Lower lobe of right lung (tissue), 2 donors: ENCODE data around the gene COMMD4. TPM values are rescaled to one million over a fixed set of nuclear protein-coding genes. Genes with fewer than 3 reads are reported as not detected.
"Not testable (repeated sequence)": the region's sequence is repeated elsewhere in the genome, so short reads cannot be mapped to it uniquely, and the experiment has no call there.

ENCODE experiments used
- ATAC-seq, 2 donors: fragments of 200-7000 bp; cut with Tn5 transposase; one replicate each; pipeline ENCODE4 v1.9.1; 2020 to 2022; ENCODE audit warnings: mild to moderate bottlenecking in 2 of 2, moderate library complexity in 2 of 2
- DNase-seq: peaks from one replicate; pipeline ENCODE4 v3.0.0-alpha.2; 2020
- H3K27ac ChIP-seq: fragments of 200-600 bp; one replicate; pipeline ENCODE4 v1.8.0; 2022
- H3K27me3 ChIP-seq: fragments of 200-600 bp; one replicate; pipeline ENCODE4 v1.8.0; 2022; ENCODE audit warnings: low read depth
- H3K36me3 ChIP-seq: fragments of 200-600 bp; one replicate; pipeline ENCODE4 v1.8.0; 2022; ENCODE audit warnings: mild to moderate bottlenecking
- H3K4me1 ChIP-seq: fragments of 200-600 bp; one replicate; pipeline ENCODE4 v1.8.0; 2022
- H3K4me3 ChIP-seq: fragments of 200-600 bp; one replicate; pipeline ENCODE4 v1.8.0; 2022; ENCODE audit warnings: mild to moderate bottlenecking
- H3K9me3 ChIP-seq: fragments of 200-600 bp; one replicate; pipeline ENCODE4 v1.8.0; 2022
- CTCF ChIP-seq: fragments of 200-600 bp; IDR thresholded peaks from one replicate; pipeline ENCODE4 v1.8.0; 2022; ENCODE audit warnings: antibody characterized with exemption, mild to moderate bottlenecking
- intact Hi-C: fragments of 100-400 bp; cut with DNase I; formaldehyde crosslinking; loops from one replicate; pipeline ENCODE4 v1.11.0; 2022
- total RNA-seq: library from RNA; stranded (reverse); fragmentation: NEBNext Ultra II Directional; extraction: Animal tissue kit (Norgen Biotek cat#: 25700); gene quantifications from one replicate; pipeline ENCODE4 v1.2.1, GENCODE V29; 2021
- donor health status: DM: no; HTN: yes; CAD: no; lungs with severe emphysema.

The COMMD4 gene
- total RNA-seq, 1 donor from 2014 or later: 59.0 TPM

GRCh38 chr15:75348034-75348561 lies 12.2 kb downstream of the COMMD4 start:
- TF ChIP-seq CTCF: no peak
- Histone ChIP-seq H3K27ac (peak overlapping the region; percentile 81), H3K9me3 (no peaks in the 10 kb centered on the region), H3K36me3 (no peaks in the 10 kb centered on the region), H3K27me3 (no peaks in the 10 kb centered on the region), H3K4me3 (peak overlapping the region; percentile 90), H3K4me1 (peaks cover 28% of the 10 kb centered on the region)
- DNase-seq (peak; percentile 51), ATAC-seq (peak; percentile 55 to 67)
- intact Hi-C loops: no loop called here

- DNase-seq (peak; percentile 50), ATAC-seq (peak; percentile 7 to 18)
- intact Hi-C loops: no loop called here
- Histone ChIP-seq H3K36me3 (no peaks in the 10 kb centered on the region), H3K27ac (peak overlapping the region; percentile 81), H3K27me3 (no peaks in the 10 kb centered on the region), H3K4me3 (peak overlapping the region; percentile 90), H3K9me3 (no peaks in the 10 kb centered on the region), H3K4me1 (peaks cover 26% of the 10 kb centered on the region)
- TF ChIP-seq CTCF: no peak
Measured at GRCh38 chr15:75348562-75349350, 12.9 kb downstream of the COMMD4 start.

GRCh38 chr15:75349351-75349669 lies 13.4 kb downstream of the COMMD4 start:
- intact Hi-C loops, H3K36me3 ChIP-seq, H3K27ac ChIP-seq, DNase-seq, H3K27me3 ChIP-seq, H3K9me3 ChIP-seq, ATAC-seq: not testable (repeated sequence)
- Histone ChIP-seq H3K4me3 (peak overlapping the region; percentile 90), H3K4me1 (peaks cover 21% of the 10 kb centered on the region)

DNA sequence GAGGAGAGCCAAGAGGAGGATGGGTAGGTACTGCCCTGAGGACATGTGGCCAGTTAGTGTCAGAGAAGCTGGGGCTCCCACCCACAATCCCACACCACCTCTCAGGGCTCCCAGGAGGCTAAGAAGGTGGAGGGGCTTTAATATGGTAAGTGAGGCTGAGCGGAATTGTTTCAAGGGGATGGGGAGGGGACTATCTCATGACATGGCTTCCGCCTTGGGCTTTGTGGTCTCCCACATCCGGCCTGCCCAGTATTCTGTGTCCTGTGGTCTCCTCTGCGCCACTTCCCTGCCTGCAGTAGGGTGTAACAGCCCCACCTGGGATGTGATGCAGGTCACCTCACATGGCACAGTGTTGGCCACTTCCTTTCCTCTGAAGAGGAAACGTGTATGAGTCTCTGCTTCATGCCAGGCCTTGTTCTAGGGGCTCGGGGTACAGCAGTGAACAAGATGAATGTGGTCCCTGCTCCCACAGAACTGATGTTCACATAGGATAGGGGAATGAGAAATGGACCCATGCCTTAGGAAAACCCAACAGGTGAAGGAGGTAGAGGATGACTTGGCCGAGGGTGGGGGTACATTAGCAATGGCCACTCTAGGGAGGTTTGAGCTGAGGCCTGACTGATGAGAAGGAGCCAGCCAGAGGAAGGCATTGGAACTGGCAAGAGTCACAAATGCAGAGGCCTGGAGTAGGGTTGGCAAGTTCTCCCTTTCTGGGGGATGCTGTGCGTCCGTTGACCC lies 14.2 kb downstream of the COMMD4 start:
- H3K27ac ChIP-seq: no peak overlapping the region
- TF ChIP-seq CTCF: no peak
- H3K4me3 ChIP-seq: no peak overlapping the region
- H3K36me3 ChIP-seq: peaks cover 8% of the 10 kb centered on the region
- peaks cover 21% of the 10 kb centered on the region for H3K4me1 ChIP-seq
- DNase-seq: peak; percentile 64
- intact Hi-C loops: no loop called here
- peak in 1 of 2 donors; percentile 27 for ATAC-seq
- no peaks in the 10 kb centered on the region for H3K9me3 ChIP-seq
- no peaks in the 10 kb centered on the region for H3K27me3 ChIP-seq

GRCh38 chr15:75350601-75351361 lies 14.9 kb downstream of the COMMD4 start:
- ATAC-seq (no peak), DNase-seq (no peak)
- Histone ChIP-seq H3K4me3 (no peak overlapping the region), H3K4me1 (peaks cover 21% of the 10 kb centered on the region), H3K27me3 (no peaks in the 10 kb centered on the region), H3K36me3 (peaks cover 16% of the 10 kb centered on the region), H3K9me3 (no peaks in the 10 kb centered on the region), H3K27ac (no peak overlapping the region)
- intact Hi-C loops: no loop called here
- no peak for TF ChIP-seq CTCF
